Hematopoietic multipotent progenitor cell treated with erythropoietin and hydrocortisone succinate and interleukin-3 and kit ligand, for 4 days (in vitro differentiated cells): Measurements from ENCODE around the gene EVI5.

Experiments used
- DNase-seq: peaks from one replicate; pipeline ENCODE4 v3.0.0-alpha.2; 2015

The EVI5 gene

GRCh38 chr1:92505015-92505692, 279.8 kb downstream of the EVI5 start:
- DNase-seq = no peak

DNA sequence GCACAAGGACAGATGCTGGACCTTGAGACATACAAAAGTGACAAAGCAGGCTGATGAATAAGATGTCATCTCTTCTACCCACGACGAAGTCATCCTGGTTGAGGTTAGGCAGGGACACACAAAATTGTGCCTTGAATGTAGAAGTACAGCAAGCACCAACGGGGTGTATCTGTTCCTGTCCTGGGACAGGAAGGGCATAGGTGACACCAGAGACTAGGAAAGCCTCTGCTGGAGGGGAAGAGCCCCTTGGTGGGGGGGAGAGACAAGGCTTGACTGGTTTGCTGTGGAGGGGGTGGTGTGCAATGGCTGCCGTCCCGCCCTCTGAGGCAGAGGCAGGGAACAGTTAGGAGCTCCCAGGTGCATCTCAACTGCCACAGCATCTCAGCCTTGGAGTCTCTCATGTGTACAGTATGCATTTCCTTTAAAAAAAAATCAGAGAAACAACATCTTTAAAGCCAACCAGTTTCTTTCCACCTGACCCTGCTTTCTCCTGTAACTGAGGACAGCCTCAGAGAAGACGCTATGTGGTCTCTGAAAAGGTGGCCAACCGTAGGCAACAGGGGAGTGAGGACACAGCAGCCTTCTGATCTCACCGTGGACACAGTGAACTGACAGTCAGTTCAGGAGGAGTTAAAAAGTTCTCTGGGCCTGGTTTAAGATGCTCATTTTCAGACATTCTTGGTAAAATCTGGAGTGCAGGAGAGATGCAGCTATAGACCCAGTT, 280.5 kb downstream of the EVI5 start:
- DNase-seq = no peak

DNA sequence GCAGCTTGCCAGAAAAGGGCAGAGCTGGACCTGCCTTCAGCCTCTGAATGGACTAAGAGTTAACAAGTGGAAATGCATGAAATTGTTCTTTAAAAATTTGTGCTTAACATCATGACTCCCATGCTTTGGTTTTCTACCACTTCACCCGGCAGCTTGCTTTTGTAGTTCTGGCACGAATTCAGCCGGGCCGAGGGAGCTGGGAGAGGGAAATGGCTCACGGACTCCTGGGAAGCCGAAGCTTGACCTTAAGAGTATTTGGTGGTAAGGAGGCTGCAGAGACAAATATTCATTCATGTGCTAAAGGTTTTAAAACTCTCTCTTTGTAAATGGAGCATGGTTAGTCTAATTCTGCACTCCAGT, 281.0 kb downstream of the EVI5 start:
- DNase-seq = no peak

GRCh38 chr1:92503043-92503925, 281.6 kb downstream of the EVI5 start:
- DNase-seq = no peak

DNA sequence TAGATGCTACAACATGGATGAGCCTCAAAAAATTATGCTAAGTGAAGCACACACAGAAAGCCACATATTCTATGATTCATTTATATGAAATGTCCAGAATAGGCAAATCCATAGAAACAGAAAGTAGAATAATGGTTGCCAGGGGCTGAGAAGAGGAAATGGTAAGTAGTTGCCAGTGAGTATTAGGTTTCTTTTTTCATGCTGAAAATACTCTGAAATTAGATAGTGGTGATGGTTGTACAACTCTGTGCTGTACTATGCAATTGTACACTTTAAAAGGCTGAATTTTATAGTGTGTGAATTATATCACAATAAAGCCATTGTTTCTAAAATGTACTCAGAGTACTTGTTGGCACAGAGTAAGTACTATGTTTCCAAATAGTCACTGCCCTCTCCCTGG, 282.7 kb downstream of the EVI5 start:
- no peak for DNase-seq

DNA sequence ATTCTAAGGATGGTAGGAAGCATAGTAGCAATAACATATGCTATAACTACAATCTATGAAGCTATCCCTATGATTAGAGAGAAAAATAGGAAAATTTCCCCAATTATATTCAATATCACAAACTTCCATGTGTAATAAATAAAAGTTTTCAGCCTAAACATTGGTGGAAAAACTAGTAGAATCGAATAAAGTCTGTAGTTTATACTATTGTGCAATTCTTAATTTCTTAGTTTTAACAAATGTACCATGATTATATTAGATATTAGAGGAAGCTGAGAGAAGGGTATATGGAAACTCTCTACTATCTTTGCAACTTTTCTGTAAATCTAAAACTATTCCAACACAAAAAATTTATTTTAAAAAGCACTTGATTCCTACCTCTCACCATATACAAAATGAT, 284.4 kb downstream of the EVI5 start:
- DNase-seq = no peak

DNA sequence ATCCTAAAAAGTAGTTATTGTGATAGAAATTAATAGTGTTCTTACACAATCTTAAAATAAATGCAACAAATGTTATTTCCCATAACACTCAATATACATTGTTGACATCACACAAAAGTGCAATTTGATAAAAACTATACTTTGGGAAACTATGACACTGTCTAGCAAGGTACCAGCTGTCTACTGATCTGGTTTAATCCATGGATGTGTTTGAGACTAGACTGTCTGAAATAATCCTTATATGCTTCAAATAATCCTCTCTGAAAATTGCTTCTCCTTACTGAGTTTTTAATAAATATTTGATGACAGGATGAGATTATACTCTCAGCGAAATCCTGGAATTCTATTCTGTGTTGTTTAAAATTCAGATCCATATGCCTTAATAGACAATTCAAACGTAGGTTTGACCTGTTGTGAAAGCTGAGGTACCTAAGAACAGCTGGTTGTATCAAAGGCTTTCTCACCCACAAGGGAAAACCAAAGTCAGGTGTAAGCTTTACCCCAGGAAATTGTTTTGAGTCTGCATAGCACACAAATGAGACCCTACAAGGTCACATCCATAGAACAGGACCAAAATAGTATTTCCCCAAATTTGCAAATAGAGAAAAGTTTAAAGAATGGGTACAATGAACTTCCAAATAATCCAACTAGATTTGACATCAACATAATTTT, 289.4 kb downstream of the EVI5 start:
- DNase-seq = no peak

DNA sequence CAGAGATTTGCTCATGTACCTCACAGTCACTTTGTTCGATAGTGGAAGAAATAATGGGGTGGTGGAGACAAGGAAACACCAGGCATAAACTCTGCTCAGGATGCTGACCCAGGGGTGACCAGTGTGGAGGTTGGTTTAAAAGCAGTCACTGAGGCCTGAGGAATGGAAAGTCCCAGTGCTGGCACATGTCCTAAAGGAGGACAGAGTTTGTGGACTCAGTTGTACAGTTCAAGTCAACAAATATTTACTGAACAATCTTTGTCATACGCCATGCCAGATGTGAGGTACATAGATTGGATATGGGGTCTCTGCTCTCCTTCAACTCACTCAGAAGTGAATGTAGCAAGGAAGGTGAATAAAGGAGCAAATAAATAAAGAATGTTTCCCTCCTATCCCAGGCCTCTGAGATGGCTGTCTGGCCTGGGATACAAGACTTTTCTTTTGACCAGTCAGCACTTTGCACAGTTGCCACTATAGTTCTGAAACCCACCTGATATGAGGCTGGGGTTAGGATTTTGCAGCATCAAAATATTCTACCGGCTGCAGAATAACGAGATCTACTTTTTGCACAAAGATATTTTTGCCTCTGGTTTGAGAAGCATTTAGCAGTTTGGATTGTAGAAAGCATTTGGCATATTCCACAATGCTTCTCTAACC, 290.3 kb downstream of the EVI5 start:
- DNase-seq = no peak

- DNase-seq = no peak
Observed at GRCh38 chr1:92493139-92493538, 291.8 kb downstream of the EVI5 start.

- no peak for DNase-seq
Observed at GRCh38 chr1:92488832-92489231, 296.1 kb downstream of the EVI5 start.

GRCh38 chr1:92488416-92488815, 296.5 kb downstream of the EVI5 start:
- no peak for DNase-seq

- DNase-seq = no peak
Observed at GRCh38 chr1:92487078-92487605, 297.8 kb downstream of the EVI5 start.

- peak; percentile 83 for DNase-seq
Observed at GRCh38 chr1:92486251-92487077, 298.4 kb downstream of the EVI5 start, which contains the start of gene GFI1. Gene GFI1, minus strand, starts transcription at chr1:92486925. Its CDS starts 3,438 bp downstream, at chr1:92483487.

DNA sequence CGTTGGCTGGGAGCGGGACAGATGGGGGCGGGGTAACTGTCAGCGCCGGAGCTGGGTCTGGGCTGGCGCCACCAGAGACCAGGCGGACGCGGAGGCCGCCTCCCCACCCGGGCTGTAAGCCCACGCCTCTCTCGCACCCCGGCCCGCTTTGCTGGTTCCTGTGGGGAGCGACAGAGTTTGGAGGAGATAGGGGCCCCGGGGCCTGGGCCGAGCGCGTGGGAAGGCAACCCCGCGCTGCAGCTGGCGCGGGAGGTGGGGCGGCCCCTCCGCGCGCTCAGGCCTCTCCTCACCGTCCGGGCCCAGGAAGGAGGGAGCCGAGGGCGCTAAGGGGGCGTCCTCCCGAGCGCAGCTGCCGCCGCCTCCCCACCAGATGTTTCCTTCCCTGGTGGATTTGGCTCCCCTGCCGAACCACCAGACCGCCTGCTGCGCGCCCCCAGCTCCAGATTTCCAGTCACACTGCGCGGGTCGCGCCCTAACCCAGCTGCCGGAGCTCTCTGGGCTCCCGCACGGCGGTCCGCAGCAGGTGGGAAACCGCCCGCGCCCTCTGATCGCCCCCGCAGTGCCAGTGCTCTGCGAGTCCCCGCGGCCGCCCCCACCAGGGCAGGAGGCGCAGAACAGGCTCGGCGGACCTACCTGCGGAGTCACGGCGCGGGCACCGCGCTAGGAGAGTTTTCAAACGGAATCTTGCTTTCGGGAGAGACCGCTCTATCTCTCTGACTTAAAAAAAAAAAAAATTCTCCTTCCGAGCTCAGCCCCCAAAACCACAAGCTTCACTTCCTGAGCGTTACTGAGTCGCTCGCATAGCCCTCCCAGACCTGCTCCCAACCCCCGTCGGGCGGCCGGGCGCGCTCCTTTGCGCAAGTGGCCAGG, 299.3 kb downstream of the EVI5 start:
- DNase-seq = peak; percentile 88

DNA sequence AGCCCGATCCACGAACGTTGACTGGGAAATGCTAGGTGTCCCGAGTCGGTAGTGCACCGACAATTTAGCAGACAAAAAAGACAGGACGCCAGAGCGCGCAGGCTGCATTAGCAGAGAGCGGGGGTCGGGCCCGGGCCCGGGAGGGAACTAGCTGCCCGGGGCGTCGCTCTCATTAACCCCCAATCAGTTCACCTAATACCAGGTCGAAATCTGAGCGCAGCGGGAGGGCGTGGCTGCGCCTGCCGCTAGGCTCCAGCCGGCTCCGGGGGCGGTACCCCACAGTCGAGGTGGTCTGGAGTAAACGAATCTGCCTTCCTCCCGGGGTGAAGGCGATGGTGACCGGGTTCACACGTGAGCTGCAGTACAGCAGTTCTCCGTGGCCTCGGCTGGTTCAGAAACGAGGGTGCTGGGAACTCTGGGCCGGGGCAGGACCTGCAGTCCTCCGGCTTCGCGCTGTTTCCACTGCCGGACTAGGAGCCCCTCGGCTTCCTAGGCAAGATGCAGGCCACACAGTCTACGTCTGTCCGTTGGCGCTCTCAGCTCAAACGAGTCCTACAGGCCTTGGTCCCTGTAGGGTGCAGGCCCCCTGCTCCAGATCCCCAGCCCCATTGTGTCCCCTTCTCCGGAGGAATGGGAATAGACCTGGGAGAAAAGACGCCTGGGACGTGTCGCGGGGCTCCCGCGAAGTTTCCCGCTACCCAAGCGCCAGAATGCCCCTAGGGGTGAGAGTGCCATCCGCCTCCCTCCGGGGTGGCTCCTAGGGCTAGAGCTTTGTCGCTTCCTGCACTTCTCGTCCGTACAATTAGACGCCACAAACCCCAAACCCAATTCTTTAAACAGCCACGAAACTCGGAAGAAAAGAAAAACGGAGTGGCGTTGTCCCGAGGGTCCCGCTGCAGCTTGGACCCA, 300.2 kb downstream of the EVI5 start:
- peak; percentile 71 for DNase-seq

DNA sequence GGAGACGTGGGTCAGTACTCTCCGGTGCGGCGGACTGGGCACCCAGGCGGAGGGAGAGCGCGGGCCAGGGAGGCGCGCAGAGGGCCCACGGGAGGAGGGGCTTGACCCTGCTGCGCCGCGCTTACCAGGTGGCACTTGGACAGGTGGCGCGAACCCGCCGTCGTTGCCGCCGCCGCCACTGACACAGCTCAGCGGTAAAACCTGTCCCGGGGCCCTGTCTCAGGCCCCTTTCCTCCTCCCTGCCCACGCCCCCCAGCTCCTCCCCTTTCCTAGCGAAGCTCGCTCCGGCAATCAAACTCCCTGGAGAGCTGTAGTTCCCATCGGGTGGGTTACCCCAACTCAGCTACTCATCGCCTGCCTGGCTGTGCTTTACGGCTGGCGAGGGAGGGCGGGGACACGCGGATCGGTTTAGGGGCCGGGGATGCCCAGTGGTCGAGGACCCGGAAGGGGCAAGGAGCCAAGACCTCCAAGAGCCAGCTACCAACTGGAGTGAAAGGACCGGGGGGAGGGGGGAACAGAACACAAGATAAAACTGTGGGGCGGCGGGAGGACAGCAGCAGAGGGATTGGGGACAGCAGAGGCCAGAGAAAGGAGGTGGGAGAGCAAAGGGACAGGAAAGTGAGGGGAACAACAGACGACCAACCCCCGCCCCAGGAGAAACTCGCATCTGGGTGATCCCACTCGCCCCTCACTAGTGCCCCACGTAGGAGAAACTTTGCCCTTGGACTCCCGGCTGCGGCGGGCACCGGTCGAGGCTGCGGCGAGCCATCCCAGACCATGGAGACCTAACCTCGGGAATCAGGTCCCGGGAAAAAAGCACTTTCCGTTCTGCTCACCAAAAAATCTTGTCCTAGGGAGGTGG, 301.1 kb downstream of the EVI5 start:
- DNase-seq = peak; percentile 83

DNA sequence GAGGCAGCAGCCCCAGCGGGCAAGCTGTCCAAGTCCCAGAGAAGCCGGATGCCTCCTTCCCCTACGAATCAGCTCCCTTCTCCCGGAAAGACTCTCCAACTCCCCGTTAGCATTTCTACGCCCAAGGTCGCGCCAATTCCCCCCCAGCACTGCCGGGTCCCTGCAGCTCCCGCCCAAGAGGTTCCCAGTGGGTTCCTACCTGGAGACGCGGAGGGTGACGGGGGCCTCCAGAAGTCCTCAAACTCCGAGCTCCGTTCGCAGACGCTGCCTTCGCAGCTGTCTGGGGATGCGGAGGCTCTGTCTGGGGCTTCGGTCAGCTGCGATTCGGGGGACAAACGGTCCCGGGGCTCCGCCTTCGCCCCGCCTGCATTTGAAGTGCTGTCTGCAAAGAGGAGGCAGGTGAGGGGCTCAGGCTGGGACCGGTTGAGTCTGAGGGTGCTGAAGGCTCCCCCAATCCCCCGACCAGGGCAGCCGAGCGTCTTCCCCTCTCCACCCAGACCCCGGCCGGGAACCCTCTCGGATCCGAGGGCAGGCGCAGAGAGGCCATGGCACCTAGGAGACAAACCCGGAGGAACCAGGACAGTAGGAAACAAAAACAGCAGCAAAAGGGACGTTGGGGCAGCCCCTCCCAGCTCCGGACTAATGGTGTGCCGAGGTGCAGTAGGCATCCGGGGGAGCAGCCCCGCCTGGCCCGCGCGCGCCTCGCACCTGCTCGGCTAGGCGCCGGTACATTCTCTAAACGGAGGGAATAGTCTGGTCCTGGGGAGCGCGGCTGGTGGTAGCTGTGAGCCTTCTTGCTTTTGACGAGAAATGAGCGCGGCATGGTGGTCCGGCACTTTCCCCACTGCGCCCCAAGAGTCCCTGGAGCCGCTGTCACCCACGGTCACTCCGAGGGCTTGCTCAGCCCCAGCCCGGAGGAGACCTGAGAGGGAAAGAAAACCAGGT, 302.0 kb downstream of the EVI5 start:
- DNase-seq = no peak
